Measurements from ENCODE around the gene RSRC1.
"Not testable (repeated sequence)": the region's sequence is repeated elsewhere in the genome, so short reads cannot be mapped to it uniquely, and the experiment has no call there.

DNA sequence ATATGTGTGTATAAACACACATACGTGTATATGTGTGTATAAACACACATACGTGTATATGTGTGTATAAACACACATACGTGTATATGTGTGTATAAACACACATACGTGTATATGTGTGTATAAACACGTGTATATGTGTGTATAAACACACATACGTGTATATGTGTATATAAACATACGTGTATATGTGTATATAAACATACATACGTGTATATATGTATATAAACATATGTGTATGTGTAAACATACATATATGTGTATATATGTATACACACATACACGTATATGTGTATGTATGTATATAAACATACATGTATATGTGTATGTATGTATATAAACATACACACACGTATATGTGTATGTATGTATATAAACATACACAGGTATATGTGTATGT, 119.1 kb downstream of the RSRC1 start:
- TF ChIP-seq, protein P1, sequence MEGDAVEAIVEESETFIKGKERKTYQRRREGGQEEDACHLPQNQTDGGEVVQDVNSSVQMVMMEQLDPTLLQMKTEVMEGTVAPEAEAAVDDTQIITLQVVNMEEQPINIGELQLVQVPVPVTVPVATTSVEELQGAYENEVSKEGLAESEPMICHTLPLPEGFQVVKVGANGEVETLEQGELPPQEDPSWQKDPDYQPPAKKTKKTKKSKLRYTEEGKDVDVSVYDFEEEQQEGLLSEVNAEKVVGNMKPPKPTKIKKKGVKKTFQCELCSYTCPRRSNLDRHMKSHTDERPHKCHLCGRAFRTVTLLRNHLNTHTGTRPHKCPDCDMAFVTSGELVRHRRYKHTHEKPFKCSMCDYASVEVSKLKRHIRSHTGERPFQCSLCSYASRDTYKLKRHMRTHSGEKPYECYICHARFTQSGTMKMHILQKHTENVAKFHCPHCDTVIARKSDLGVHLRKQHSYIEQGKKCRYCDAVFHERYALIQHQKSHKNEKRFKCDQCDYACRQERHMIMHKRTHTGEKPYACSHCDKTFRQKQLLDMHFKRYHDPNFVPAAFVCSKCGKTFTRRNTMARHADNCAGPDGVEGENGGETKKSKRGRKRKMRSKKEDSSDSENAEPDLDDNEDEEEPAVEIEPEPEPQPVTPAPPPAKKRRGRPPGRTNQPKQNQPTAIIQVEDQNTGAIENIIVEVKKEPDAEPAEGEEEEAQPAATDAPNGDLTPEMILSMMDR (IDR thresholded peaks at IDR 0.05; ENCODE audit: insufficient read depth, low read length, poor library complexity, severe bottlenecking), result not testable (repeated sequence)
- not testable (repeated sequence) for TF ChIP-seq EZH2phosphoT487 (conservative IDR thresholded peaks at IDR 0.05; ENCODE audit: low read length)

All from SU-DHL-6 (cell line).